HL-60/S4 (cell line): ENCODE results near the gene RASA3.
"Not testable (repeated sequence)": the region's sequence is repeated elsewhere in the genome, so short reads cannot be mapped to it uniquely, and the experiment has no call there.

Experiments used
- in situ Hi-C: fragments of 300-500 bp; cut with MboI; formaldehyde crosslinking; loops from 2 replicates; pipeline ENCODE4 v1.14.3; 2022; ENCODE audit warnings: low sequenced_read_pairs

RASA3 gene

DNA sequence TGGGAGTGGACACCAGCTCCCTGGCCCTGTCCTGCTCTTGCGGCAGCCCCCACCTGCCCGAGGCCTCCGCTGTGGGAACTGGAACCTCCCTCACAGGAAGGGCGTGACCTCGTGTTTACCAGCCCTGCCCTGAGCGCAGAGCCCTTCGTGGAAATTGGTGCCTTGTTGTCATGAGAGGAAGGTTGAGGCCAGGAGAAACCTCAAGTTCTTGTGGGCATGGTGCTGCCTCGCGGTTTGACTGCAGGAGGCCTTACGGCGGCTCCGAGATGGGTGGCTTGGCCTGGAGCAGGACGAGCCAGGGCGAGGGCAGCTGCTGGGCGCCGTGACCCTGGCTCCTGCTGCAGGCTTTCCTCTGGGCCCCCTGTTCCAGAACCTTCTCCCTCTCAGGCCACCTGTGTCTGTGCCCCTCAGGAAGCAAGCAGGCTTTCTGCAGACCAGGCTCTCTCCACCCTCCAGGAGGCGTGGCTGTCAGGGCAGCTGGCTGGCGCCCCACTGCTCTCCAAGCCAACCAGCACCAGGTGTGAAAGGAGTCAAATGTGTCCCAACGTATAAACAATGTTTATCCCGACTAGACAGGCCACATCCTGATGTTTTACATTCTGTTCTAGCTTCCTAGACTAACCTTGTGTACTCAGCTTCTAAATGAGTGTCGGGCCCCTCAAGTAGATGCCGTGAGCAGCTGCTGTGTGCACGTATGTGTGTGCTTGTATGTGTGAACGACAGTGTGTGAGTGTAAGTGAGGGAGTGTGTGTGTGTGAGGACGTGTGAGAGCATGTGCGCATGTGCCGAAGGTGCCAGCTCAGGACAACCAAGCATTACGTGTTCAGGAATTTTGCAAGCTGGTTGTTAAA lies 10.4 kb upstream of the RASA3 start:
- in situ Hi-C loops: no loop called here

- in situ Hi-C loops: no loop called here
Measured at GRCh38 chr13:114142137-114142550, 9.7 kb upstream of the RASA3 start.

DNA sequence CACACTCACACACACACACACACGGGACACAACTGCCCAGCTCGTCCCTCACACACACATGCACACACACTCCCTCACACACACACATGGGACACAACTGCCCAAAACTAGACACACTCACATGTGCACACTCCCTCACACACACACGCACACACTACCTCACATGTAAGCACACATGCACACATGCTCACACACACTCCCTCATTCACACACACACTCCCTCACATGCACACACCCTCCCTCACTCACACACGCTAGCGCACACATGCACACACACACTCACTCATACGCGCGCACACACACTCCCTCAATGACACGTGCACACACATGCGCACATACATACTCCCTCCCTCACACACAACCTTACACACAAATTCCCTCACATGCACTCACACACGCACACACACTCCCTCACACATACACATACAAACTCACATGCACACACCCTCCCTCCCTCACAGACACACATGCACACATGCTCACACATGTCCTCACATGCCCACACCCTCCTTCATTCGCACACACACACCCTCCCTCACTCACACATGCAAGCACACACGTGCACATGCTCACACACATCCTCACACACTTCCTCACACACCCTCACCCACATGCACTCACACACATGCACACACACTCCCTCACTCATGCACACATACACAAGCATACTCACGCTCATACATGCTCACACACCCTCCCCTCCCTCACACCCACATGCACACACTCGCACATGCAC lies 9.0 kb upstream of the RASA3 start:
- in situ Hi-C loops: no loop called here

- in situ Hi-C loops: no loop called here
Measured at GRCh38 chr13:114140906-114141250, 8.5 kb upstream of the RASA3 start.

DNA sequence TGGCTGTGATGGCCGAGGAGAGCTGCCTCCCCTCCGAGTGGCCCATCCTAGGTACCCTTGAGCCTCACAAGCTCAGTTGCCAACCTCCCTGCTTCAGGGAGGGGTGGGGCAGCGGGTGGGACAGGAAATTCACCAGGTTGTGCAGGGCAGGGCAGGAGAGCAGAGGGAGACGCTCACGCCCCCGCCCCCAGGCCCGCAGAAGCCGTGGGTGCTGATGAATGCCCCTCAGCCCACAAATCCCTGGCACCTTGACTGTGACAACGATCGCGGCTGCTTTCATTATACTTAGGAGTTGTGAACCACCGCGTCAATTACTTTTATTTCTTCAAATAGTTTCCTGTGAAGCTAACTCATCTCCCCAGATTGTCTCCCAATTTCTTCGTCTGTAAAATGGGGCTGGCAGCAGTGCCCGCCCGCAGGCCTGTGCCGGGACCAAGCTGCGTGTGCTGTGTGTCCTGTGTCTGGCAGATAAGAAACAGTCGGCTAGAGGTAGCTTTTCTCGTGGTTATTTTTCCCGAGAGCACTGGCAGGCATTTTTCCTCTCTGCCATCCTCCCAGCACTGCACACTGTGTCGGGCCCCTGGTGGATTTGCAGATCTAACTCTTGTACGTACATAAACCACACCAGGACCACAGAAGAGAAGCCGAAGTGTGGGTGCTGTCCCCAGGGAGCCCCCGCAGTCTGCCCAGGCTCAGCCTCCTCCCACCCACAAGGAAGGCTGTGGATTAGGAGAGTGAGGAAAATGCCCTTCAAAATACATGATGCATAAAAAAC lies 7.9 kb upstream of the RASA3 start:
- in situ Hi-C loops: no loop called here

DNA sequence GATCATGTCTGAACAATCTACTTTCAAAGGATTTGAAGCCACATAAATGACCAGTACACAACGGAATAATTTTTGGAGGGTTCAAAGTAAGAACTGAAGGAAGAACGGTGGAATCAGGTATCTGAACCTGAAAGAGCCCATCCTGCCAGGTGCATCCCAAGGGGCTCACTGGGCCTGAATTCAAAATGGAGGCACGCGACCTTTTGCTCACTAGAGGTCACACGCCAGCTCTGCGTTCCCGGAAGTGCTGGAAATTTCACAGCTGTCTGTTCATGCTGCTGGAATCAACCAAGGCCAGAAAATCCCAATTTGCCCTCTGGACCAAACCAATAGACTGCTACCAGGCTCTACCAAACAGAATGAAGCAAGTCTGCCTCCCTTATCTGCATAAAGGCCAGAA lies 4.2 kb upstream of the RASA3 start:
- in situ Hi-C loops: no loop called here

DNA sequence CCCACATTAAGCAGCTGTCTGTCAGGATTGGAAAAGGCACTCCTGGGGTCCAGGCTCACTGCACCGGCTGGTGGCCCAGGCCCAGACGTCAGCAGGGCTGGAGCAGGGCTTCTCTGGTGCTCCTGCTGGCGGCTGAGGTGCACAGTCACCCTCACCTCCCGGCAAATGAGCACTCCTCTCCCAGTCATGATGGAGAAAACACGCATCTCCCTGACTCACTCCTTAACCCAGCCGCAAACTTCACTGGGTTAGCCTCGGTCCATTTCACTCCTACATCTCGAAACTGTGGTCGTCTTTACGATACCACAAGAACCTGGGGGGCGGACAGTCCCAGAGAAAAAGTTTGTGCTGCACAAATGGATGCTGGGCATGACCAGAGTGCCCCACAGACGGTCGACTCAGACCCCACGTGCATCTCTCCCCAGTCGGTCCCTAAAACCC lies 3.3 kb upstream of the RASA3 start:
- in situ Hi-C loops: no loop called here

DNA sequence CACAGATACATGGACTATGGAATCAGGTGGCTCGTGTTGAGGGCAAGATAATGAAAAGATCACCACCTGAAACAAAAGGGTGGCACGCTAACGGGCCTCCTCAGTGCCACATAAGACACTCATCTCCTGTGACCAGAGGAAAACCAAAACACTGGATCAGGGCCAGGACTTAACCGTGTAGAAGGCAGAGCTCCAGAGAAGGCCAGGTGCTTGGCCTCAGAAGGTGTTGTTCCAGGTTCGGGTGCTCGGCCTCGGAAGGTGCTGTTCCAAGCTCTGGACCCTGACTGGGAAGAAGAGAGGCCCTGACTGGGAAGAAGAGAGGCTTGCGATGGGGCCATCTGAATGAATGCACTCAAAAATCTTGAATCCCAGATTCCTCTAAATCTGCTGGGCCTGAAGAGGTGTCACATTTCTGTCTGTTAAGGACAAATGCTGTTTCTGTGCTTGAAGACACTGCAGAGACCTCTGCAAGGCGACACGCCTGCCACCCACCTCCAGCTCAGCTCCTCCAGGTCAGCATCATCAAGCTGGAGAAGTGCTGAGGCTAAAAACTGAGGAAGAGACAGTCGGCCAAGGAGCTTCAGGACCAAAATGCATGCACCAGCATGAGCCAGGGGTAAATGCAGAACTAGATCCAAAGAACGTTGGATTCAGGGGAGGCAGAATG lies 2.7 kb upstream of the RASA3 start:
- in situ Hi-C loops: no loop called here

- in situ Hi-C loops: no loop called here
Measured at GRCh38 chr13:114134111-114134943, 1.9 kb upstream of the RASA3 start.

- in situ Hi-C loops: not testable (repeated sequence)
Measured at GRCh38 chr13:114133552-114133951, 1.1 kb upstream of the RASA3 start.

DNA sequence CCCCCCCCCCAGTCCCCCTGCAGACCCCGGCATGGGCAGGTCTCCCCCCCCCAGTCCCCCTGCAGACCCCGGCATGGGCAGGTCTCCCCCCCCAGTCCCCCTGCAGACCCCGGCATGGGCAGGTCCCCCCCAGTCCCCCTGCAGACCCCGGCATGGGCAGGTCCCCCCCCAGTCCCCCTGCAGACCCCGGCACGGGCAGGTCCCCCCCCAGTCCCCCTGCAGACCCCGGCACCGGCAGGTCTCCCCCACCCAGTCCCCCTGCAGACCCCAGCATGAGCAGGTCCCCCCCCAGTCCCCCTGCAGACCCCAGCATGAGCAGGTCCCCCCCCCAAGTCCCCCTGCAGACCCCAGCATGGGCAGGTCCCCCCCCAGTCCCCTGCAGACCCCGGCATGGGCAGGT lies 703 bp upstream of the RASA3 start:
- in situ Hi-C loops: not testable (repeated sequence)

DNA sequence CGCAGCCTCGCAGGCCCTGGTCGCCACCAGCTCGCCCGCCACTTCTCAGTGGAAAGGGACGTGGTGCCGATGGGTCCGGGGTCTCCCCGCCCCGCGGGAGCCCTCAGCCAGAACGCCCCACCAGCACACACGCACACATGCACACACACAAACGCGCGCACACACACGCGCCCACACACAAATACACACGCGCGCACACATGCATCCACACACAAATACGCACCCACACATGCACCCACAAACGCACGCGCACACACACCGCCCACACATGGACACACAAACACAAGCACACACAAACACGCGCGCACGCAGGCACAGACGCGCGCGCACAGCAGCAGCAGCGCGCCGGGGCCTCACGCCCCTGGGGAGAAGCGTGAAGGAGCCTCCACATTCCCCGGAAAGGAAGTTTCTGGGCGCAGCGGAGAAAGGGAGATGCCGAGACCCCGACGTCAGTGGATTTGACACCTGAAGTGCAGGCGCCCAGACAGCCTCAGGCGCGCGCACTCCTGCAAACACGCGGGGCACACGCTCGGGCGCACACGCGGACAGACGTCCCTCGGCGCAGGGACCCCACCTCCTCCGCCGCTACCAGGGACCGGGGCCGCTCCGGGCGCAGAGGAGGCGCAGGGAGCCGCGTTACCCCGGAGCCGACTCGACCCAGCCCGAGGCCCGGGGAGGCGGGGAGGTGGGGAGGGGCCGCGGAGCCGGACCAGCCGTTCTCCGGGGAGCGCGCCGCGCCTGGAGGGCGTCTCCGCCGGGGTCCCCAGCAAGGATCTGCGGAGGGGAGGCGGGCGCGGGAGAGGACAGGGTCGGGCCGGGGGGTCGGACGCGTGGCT lies 622 bp downstream of the RASA3 start:
- in situ Hi-C loops: no loop called here

- in situ Hi-C loops: no loop called here
Measured at GRCh38 chr13:114130837-114131582, 1.4 kb downstream of the RASA3 start.

DNA sequence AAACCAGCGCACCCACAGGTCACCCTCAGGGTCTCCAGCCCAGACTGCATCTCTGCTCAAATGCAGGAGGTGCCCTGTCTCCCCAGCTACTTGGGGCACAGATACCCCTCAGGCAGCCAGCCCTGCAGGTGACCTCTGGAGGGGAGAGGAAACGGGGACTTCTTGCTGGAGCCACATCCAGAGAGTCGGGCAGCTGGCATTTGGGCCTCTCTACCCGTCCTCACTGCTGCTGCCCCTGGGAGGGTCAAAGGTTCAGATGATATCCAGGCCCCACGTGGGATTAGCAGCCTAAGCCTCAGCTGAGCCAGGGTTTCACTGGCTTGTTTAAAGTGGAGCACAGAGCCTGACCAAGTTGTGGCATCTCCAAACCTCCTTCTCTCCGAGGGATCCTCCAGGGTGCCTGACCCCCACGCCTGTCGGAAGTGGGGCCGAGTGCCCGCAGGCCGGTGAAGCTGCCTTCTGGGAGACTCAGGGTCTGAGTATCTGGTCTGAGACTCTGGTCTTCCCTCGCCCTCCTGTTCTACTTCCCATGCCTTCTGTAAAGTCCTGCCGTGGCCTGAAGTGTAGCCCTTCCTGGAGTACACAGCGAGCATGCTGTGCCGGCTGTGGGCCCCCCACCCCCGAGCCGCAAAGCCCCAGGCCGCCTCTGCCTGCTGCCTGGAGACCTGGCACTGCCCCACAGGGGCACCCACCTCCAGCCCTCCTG lies 2.1 kb downstream of the RASA3 start:
- in situ Hi-C loops: no loop called here

DNA sequence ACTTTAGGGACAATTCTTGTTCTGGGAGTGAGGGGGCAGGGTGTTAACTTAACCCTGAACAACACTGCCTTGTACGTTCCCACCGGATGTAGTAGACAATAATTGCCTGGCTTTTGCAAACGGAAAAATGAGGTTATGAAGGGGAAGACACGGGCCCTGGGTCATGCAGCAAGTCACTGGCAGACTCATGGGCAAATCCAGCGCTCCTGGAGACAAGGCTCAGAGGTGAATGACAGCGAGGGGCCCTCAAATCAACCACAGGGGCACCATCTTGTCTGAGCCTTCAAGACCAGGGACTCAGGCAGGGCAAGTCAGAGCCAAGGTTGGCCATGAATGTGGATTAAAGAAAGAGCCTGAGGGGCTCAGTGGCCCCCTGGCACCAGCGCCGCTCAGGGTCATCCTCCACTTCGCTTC lies 2.8 kb downstream of the RASA3 start:
- in situ Hi-C loops: no loop called here

DNA sequence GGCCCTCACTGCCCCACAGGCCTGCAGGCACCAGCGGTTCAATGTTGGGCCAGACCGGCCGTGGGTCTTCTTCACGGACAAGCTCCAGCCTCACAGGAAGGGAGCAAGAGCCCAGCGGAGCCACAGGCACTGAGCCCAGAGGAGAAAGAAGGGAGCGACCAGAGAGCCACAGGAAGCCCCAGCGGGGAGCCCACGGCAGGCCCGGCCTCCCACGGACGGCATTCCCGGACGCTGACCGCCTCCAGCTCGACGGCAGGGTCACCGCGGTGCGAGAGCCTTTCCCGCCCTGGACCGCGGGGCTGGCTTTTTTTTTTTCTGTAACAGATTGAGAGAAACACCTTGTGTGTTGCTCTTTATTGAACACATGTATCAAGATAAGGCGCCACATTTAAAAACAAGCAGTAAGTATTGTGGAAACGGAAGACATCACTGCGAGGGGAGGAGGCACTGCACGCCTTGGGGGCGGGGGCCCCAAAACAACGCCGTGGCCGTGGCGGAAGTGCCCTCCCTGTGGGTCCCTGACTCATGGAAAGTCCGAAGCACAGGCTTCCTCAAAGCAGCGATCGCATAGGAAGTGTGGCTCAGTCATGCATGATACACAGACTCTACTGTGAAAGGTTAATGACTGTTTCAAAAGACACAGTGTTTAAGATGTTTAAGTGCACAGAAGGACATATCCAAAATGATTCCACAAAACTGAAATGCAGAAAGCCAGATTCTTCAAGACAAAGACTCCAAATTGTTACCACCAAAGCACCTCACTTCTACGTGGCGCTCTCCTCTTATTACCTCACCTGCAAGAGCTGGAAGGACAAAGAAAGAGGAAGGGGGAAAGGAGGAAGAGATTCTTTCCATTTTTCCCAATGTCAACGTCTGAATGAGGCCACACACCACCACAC lies 3.5 kb downstream of the RASA3 start:
- in situ Hi-C loops: no loop called here

GRCh38 chr13:114128348-114128623 lies 4.1 kb downstream of the RASA3 start:
- in situ Hi-C loops: no loop called here
